Keratinocyte (primary cell): ENCODE results near the gene LRRFIP2.

Experiments
- CTCF ChIP-seq, 3 experiments: IDR thresholded peaks in 1 of 3; conservative IDR thresholded peaks in 1 of 3; optimal IDR thresholded peaks in 1 of 3; 2 replicates in 2 of 3; 3 replicates in 1 of 3; pipeline versions ENCODE3 to v1.5.1; 2011; ENCODE audit warnings: low read length in 3 of 3, mild to moderate bottlenecking in 3 of 3, moderate library complexity in 2 of 3, control low read depth in 1 of 3, inconsistent platforms in 1 of 3; ENCODE audit not compliant: insufficient read depth in 2 of 3; ENCODE audit errors: extremely low read depth in 1 of 3
- EZH2 ChIP-seq: IDR thresholded peaks from one replicate; pipeline ENCODE4 v1.6.1; 2012; ENCODE audit warnings: inconsistent platforms, mild to moderate bottlenecking, low read length, moderate library complexity

DNA sequence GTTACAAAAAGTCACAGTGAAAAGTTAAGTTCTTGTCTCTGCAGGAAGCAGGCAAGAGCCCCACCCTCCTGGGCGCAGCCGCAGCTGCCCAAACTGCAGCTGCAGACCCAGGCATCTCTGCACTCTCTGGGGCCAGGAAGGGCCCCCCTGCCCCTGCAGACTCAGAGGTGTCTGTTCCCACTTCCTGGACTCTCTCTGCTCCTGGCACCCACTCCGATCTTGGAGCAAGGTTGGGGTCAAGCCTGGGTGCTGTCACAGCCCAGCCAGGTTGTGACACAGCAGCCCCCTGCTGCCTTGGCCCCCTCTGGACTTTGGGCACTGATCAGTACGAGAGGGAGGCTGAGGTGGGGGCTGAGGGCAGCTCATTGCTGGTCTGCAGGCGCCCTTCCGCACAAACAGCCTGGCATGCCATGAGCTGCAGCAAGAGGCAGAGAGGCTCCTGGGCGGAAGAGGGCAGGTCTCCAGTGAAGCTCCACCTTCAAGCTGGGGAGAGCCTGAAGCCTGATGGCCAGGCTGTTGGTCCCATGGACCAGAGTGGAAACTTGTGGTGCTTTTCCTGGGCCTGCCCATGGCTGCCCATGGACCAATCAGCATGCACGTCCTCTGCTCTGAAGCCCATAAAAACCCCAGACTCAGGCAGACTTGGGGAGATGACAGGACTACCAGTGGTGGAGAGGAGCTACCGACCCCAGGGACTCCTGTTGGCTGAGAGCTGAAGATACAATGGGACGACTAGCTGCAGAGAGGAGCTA lies 42.9 kb upstream of the LRRFIP2 start:
- TF ChIP-seq CTCF (optimal IDR thresholded peaks at IDR 0.05 in 1 of 3, IDR thresholded peaks at IDR 0.05 in 1 of 3, conservative IDR thresholded peaks at IDR 0.05 in 1 of 3; ENCODE audit: extremely low read depth in 1 of 3, insufficient read depth in 2 of 3, low read length in 3 of 3): no peak
- TF ChIP-seq EZH2: no peak
